Lower leg skin (tissue), 3 donors: ENCODE data around the gene TSSC4.

Experiments
- POLR2A ChIP-seq, 2 donors: fragments of 450-650 bp; IDR thresholded peaks; one replicate each; pipeline ENCODE4 v1.6.1; 2016 to 2017; ENCODE audit warnings: antibody characterized with exemption in 2 of 2, mild to moderate bottlenecking in 1 of 2, moderate library complexity in 1 of 2
- TF ChIP-seq, protein P1 (sequence below), 3 donors: fragments of 450-650 bp; IDR thresholded peaks; one replicate each; pipeline ENCODE4 v1.5.1; 2016; ENCODE audit warnings: antibody characterized with exemption in 3 of 3, mild to moderate bottlenecking in 3 of 3, moderate library complexity in 2 of 3

GRCh38 chr11:2394818-2395105, 5.8 kb upstream of the TSSC4 start:
- TF ChIP-seq, protein P1, sequence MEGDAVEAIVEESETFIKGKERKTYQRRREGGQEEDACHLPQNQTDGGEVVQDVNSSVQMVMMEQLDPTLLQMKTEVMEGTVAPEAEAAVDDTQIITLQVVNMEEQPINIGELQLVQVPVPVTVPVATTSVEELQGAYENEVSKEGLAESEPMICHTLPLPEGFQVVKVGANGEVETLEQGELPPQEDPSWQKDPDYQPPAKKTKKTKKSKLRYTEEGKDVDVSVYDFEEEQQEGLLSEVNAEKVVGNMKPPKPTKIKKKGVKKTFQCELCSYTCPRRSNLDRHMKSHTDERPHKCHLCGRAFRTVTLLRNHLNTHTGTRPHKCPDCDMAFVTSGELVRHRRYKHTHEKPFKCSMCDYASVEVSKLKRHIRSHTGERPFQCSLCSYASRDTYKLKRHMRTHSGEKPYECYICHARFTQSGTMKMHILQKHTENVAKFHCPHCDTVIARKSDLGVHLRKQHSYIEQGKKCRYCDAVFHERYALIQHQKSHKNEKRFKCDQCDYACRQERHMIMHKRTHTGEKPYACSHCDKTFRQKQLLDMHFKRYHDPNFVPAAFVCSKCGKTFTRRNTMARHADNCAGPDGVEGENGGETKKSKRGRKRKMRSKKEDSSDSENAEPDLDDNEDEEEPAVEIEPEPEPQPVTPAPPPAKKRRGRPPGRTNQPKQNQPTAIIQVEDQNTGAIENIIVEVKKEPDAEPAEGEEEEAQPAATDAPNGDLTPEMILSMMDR (IDR thresholded peaks at IDR 0.05) = no peak
- TF ChIP-seq POLR2A (IDR thresholded peaks at IDR 0.05) = no peak
